NCI-H460 (cell line): ENCODE measurements around the gene ADAMTS3. TPM values are rescaled to one million over a fixed set of nuclear protein-coding genes. Genes with fewer than 3 reads are reported as not detected.
"Not testable (repeated sequence)": the region's sequence is repeated elsewhere in the genome, so short reads cannot be mapped to it uniquely, and the experiment has no call there.

Source experiments
- DNase-seq: peaks from one replicate; pipeline ENCODE4 v3.0.0-alpha.2; 2016; ENCODE audit warnings: low read depth; ENCODE audit errors: extremely low read depth
- total RNA-seq: library from RNA; depleted of rRNA; stranded (reverse); fragments of >200 nt; shearing (Covaris generic); gene quantifications from 2 replicates; pipeline ENCODE4 v1.2.3, GENCODE V29; 2014

The ADAMTS3 gene
- total RNA-seq, 1 experiment from 2014 or later, result 0.07 TPM

GRCh38 chr4:72484981-72485380 lies 84.0 kb downstream of the ADAMTS3 start:
- DNase-seq, result no peak

GRCh38 chr4:72473434-72473900 lies 95.6 kb downstream of the ADAMTS3 start:
- no peak for DNase-seq

GRCh38 chr4:72471816-72472215 lies 97.2 kb downstream of the ADAMTS3 start:
- no peak for DNase-seq

GRCh38 chr4:72468904-72469502 lies 100.0 kb downstream of the ADAMTS3 start:
- peak; percentile 21 for DNase-seq

- DNase-seq, result no peak
These were observed 101.4 kb downstream of the ADAMTS3 start for GRCh38 chr4:72467633-72468032.

- no peak for DNase-seq
These were observed 105.3 kb downstream of the ADAMTS3 start for GRCh38 chr4:72463724-72464123.

- DNase-seq, result no peak
These were observed 111.9 kb downstream of the ADAMTS3 start for GRCh38 chr4:72457158-72457557.

- DNase-seq, result no peak
These were observed 117.7 kb downstream of the ADAMTS3 start for GRCh38 chr4:72451349-72451748.

- no peak for DNase-seq
These were observed 119.3 kb downstream of the ADAMTS3 start for GRCh38 chr4:72449705-72450104.

- DNase-seq, result no peak
These were observed 120.8 kb downstream of the ADAMTS3 start for GRCh38 chr4:72448231-72448630.

- no peak for DNase-seq
These were observed 122.5 kb downstream of the ADAMTS3 start for GRCh38 chr4:72446353-72447055.

GRCh38 chr4:72444092-72444491 lies 124.9 kb downstream of the ADAMTS3 start:
- no peak for DNase-seq

- no peak for DNase-seq
These were observed 126.3 kb downstream of the ADAMTS3 start for GRCh38 chr4:72442715-72443114.

- DNase-seq, result no peak
These were observed 126.9 kb downstream of the ADAMTS3 start for GRCh38 chr4:72442147-72442546.

- no peak for DNase-seq
These were observed 128.6 kb downstream of the ADAMTS3 start for GRCh38 chr4:72440386-72440785.

- no peak for DNase-seq
These were observed 136.0 kb downstream of the ADAMTS3 start for GRCh38 chr4:72432975-72433374.

- no peak for DNase-seq
These were observed 136.7 kb downstream of the ADAMTS3 start for GRCh38 chr4:72432282-72432681.

- DNase-seq, result no peak
These were observed 138.0 kb downstream of the ADAMTS3 start for GRCh38 chr4:72430988-72431387.

- no peak for DNase-seq
These were observed 139.0 kb downstream of the ADAMTS3 start for GRCh38 chr4:72430050-72430449.

- DNase-seq, result no peak
These were observed 139.6 kb downstream of the ADAMTS3 start for GRCh38 chr4:72429397-72429889.

- no peak for DNase-seq
These were observed 142.0 kb downstream of the ADAMTS3 start for GRCh38 chr4:72427057-72427456.

GRCh38 chr4:72425908-72426307 lies 143.1 kb downstream of the ADAMTS3 start:
- DNase-seq, result not testable (repeated sequence)
